ENCODE measurements around the gene SINHCAF. TPM values are rescaled to one million over a fixed set of nuclear protein-coding genes. Genes with fewer than 3 reads are reported as not detected.

SINHCAF gene
- total and polyA plus RNA-seq, 9 of the 15 experiments (the other 6 are each of a cell fraction or from before 2014, with no cell fraction given), result 73.2 to 185 (median 110) TPM

GRCh38 chr12:31260840-31261239, 65.1 kb downstream of the SINHCAF start:
- H3K9me1 ChIP-seq (ENCODE audit: control insufficient read depth, insufficient read depth, low read length), result no peaks in the 10 kb centered on the region
- FAIRE-seq (no peak), DNase-seq (ENCODE audit: extremely low read depth in 1 of 4, low spot score in 3 of 4) (no peak), ATAC-seq (no peak)
- peaks cover 2 to 5% of the 10 kb centered on the region in 2 experiments; a peak in 1 of 5 replicates for H3K27me3 ChIP-seq (ENCODE audit: control insufficient read depth in 2 of 2, insufficient read depth in 2 of 2, low read length in 2 of 2)
- H2AFZ ChIP-seq (ENCODE audit: low read depth, low read length), result no peak overlapping the region
- no peak overlapping the region for H3K4me3 ChIP-seq
- no peak for TF ChIP-seq CXXC5 (CRISPR knock-in tag; IDR thresholded peaks at IDR 0.05)
- TF ChIP-seq, protein P1, sequence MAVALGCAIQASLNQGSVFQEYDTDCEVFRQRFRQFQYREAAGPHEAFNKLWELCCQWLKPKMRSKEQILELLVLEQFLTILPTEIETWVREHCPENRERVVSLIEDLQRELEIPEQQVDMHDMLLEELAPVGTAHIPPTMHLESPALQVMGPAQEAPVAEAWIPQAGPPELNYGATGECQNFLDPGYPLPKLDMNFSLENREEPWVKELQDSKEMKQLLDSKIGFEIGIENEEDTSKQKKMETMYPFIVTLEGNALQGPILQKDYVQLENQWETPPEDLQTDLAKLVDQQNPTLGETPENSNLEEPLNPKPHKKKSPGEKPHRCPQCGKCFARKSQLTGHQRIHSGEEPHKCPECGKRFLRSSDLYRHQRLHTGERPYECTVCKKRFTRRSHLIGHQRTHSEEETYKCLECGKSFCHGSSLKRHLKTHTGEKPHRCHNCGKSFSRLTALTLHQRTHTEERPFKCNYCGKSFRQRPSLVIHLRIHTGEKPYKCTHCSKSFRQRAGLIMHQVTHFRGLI (CRISPR knock-in tag; IDR thresholded peaks at IDR 0.05), result no peak
- no peak for TF ChIP-seq CHD7 (IDR thresholded peaks at IDR 0.05; ENCODE audit: low read depth, low read length)
- H4K20me1 ChIP-seq (replicated peaks; ENCODE audit: control insufficient read depth, insufficient read depth, low read length), result no peaks in the 10 kb centered on the region
- H3K36me3 ChIP-seq (ENCODE audit: control insufficient read depth, insufficient read depth, low read length), result no peaks in the 10 kb centered on the region
- in situ Hi-C loops (cut with MboI), result no loop called here
- H3K27ac ChIP-seq (ENCODE audit: extremely low read depth, low read depth, low read length), result no peak overlapping the region
- H3K4me2 ChIP-seq (ENCODE audit: insufficient read depth, low read length), result no peak overlapping the region
- H3K9me3 ChIP-seq (replicated peaks; ENCODE audit: control insufficient read depth, insufficient read depth, low read depth, low read length), result no peaks in the 10 kb centered on the region
- BruUV-seq (replicated peaks), result no TSS peak
- H3K79me2 ChIP-seq (ENCODE audit: control insufficient read depth, insufficient read depth, low read length), result no peaks in the 10 kb centered on the region
- intact Hi-C loops (cut with micrococcal nuclease), result no loop called here
- CTCF ChIA-PET (ENCODE audit: low intra/inter-chr PET ratio), result no interaction called here
- POLR2A ChIA-PET, result no interaction called here
- H3K4me1 ChIP-seq (replicated peaks in 1 of 2; ENCODE audit: control insufficient read depth in 2 of 2, insufficient read depth in 2 of 2, low read length in 2 of 2), result peaks cover 0 to 3% of the 10 kb centered on the region in 2 experiments; a peak in 1 of 5 replicates
- no peak overlapping the region for H3K9ac ChIP-seq (ENCODE audit: insufficient read depth in 1 of 2, low read depth in 2 of 2, low read length in 2 of 2)
- 38% methylated on average over 2 of the region's 2 CpGs for whole genome bisulfite sequencing (ENCODE audit: insufficient coverage, low coverage, missing lambda C conversion rate)

Measured in K562 (cell line).